HepG2 (cell line): ENCODE results near the gene STX1B. TPM values are rescaled to one million over a fixed set of nuclear protein-coding genes. Genes with fewer than 3 reads are reported as not detected.

Source experiments
- ARHGAP35 ChIP-seq: sonication (generic); formaldehyde crosslinking; IDR thresholded peaks from 2 replicates; pipeline ENCODE4 v1.9.0; 2022; ENCODE audit warnings: mild to moderate bottlenecking, inconsistent platforms, moderate library complexity, missing genetic modification reagents, borderline replicate concordance
- ARNT ChIP-seq: fragments of 450-650 bp; IDR thresholded peaks from 2 replicates; pipeline ENCODE4 v1.6.1; 2017
- CBX2 ChIP-seq, 2 experiments: fragments of 200-600 bp in 1 of 2; sonication (generic); formaldehyde crosslinking in 1 of 2; IDR thresholded peaks; 2 replicates each; pipeline versions ENCODE4 v1.7.0 to v1.8.1; 2018 to 2022; ENCODE audit warnings: low read depth in 2 of 2, low read length in 1 of 2, mild to moderate bottlenecking in 1 of 2, missing genetic modification reagents in 1 of 2
- CHD4 ChIP-seq: fragments of 200-600 bp; sonication (generic); IDR thresholded peaks from 2 replicates; pipeline ENCODE4 v1.7.0; 2017; ENCODE audit warnings: mild to moderate bottlenecking, low read length, borderline replicate concordance
- CREM ChIP-seq, 2 experiments: sonication (generic) in 1 of 2; formaldehyde crosslinking in 1 of 2; IDR thresholded peaks; 2 replicates each; pipeline versions ENCODE4 v1.4.0 to v1.6.1; 2016 to 2020; ENCODE audit warnings: antibody characterized with exemption in 1 of 2, mild to moderate bottlenecking in 1 of 2, missing genetic modification reagents in 1 of 2
- FLYWCH1 ChIP-seq: sonication (generic); formaldehyde crosslinking; IDR thresholded peaks from 2 replicates; pipeline ENCODE4 v1.8.1; 2023; ENCODE audit warnings: mild to moderate bottlenecking, missing genetic modification reagents
- HDAC1 ChIP-seq: sonication (generic); formaldehyde crosslinking; IDR thresholded peaks from 2 replicates; pipeline ENCODE4 v1.5.1; 2020; ENCODE audit warnings: mild to moderate bottlenecking, missing genetic modification reagents
- HNRNPLL ChIP-seq: fragments of 200-400 bp; formaldehyde crosslinking; IDR thresholded peaks from 2 replicates; pipeline ENCODE4 v1.6.1; 2017; ENCODE audit warnings: mild to moderate bottlenecking, low read depth, low read length; ENCODE audit not compliant: poor library complexity, severe bottlenecking
- IRX3 ChIP-seq: sonication (generic); formaldehyde crosslinking; IDR thresholded peaks from 2 replicates; pipeline ENCODE4 v1.8.1; 2023; ENCODE audit warnings: mild to moderate bottlenecking, low read depth, missing genetic modification reagents, borderline replicate concordance
- ISL2 ChIP-seq: sonication (generic); formaldehyde crosslinking; IDR thresholded peaks from 2 replicates; pipeline ENCODE4 v1.5.0; 2020; ENCODE audit warnings: missing genetic modification reagents
- MEIS1 ChIP-seq: sonication (generic); formaldehyde crosslinking; IDR thresholded peaks from 2 replicates; pipeline ENCODE4 v1.9.0; 2021; ENCODE audit warnings: mild to moderate bottlenecking, missing genetic modification reagents, moderate library complexity, borderline replicate concordance
- MXD1 ChIP-seq: sonication (generic); formaldehyde crosslinking; IDR thresholded peaks from 2 replicates; pipeline ENCODE4 v1.4.0; 2020; ENCODE audit warnings: mild to moderate bottlenecking, missing genetic modification reagents
- MXD3 ChIP-seq: IDR thresholded peaks from 2 replicates; pipeline ENCODE4 v1.6.1; 2016; ENCODE audit warnings: mild to moderate bottlenecking, missing biosample characterization, missing genetic modification reagents
- ONECUT2 ChIP-seq: sonication (generic); formaldehyde crosslinking; IDR thresholded peaks from 2 replicates; pipeline ENCODE4 v1.4.0; 2020; ENCODE audit warnings: missing genetic modification reagents
- PAX8 ChIP-seq: sonication (generic); formaldehyde crosslinking; IDR thresholded peaks from 2 replicates; pipeline ENCODE4 v1.8.0; 2022; ENCODE audit warnings: mild to moderate bottlenecking, missing genetic modification reagents, borderline replicate concordance
- PITX1 ChIP-seq: sonication (generic); formaldehyde crosslinking; IDR thresholded peaks from 2 replicates; pipeline ENCODE4 v1.5.1; 2020; ENCODE audit warnings: mild to moderate bottlenecking, missing genetic modification reagents
- SALL1 ChIP-seq: sonication (generic); formaldehyde crosslinking; IDR thresholded peaks from 2 replicates; pipeline ENCODE4 v1.8.0; 2022; ENCODE audit warnings: mild to moderate bottlenecking, missing genetic modification reagents
- SNAPC4 ChIP-seq: sonication (generic); formaldehyde crosslinking; IDR thresholded peaks from 2 replicates; pipeline ENCODE4 v1.4.0; 2020; ENCODE audit warnings: mild to moderate bottlenecking, missing genetic modification reagents
- SP2 ChIP-seq: sonication (generic); formaldehyde crosslinking; IDR thresholded peaks from 2 replicates; pipeline ENCODE4 v1.5.1; 2020; ENCODE audit warnings: mild to moderate bottlenecking, missing genetic modification reagents
- ZNF136 ChIP-seq: sonication (generic); formaldehyde crosslinking; IDR thresholded peaks from 2 replicates; pipeline ENCODE4 v1.8.1; 2022; ENCODE audit warnings: low read depth, mild to moderate bottlenecking, moderate library complexity, missing genetic modification reagents
- ZNF556 ChIP-seq: sonication (generic); formaldehyde crosslinking; IDR thresholded peaks from 2 replicates; pipeline ENCODE4 v1.4.0; 2020; ENCODE audit warnings: mild to moderate bottlenecking, missing genetic modification reagents, borderline replicate concordance
- polyA plus RNA-seq, 8 experiments: library from polyadenylated mRNA; depleted of rRNA in 3 of 8; stranded (reverse) in 7 of 8; unstranded in 1 of 8; fragments of >200 nt; fragmentation: Illumina TruSeq in 4 of 8; extraction: Trizol in 4 of 8; gene quantifications; 2 replicates each; pipeline versions ENCODE4 v1.2.1 to v1.2.3, GENCODE V29; 2011 to 2016; ENCODE audit warnings: low read depth in 4 of 8, missing spikeins in 1 of 8, mixed read lengths in 1 of 8; ENCODE audit not compliant: insufficient read depth in 1 of 8
- total RNA-seq, 5 experiments: library from RNA; depleted of rRNA; stranded (reverse); fragments of >200 nt; fragmentation: Illumina TruSeq; extraction: Trizol; gene quantifications; 2 replicates each; pipeline ENCODE4 v1.2.3, GENCODE V29; 2016; ENCODE audit warnings: low read depth in 1 of 5
- TF ChIP-seq, protein P1 (sequence below): fragments of 450-650 bp; IDR thresholded peaks from 2 replicates; pipeline ENCODE4 v1.6.1; 2017

The STX1B gene
- total and polyA plus RNA-seq, 2 of the 13 experiments (the other 11 are each of a cell fraction or from before 2014, with no cell fraction given) = 2.1 to 3.0 TPM

DNA sequence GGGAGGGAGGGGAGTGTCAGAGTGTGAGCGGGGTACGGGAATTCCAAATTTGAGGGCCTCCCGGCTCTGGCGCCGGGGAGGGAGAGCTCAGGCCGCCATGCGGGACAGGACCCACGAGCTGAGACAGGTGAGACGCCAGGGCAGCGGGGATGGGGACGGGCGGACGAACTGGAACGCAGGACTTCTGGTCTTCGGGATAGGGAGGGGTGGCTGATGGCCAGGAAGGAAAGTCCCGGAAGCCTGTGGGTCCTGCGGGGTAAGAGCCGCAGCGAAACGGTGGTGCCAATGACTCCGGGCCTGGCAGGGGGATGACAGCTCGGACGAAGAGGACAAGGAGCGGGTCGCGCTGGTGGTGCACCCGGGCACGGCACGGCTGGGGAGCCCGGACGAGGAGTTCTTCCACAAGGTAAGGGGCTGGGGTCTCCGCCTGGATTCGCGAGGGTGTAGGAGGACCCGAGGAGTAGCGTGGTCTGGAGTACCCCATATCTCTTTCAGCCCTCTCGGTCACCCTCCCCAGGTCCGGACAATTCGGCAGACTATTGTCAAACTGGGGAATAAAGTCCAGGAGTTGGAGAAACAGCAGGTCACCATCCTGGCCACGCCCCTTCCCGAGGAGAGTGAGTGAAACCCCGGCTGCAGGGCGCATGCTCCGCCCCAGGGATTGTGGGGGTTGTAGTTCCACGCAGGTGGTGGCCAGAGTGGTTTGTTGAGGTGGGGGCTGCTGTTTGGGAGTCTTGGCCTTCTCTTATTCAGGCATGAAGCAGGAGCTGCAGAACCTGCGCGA lies 23.5 kb upstream of the STX1B start (continued):
- TF ChIP-seq CBX2 (IDR thresholded peaks at IDR 0.05; ENCODE audit: low read depth, low read length) (no peak), CBX2 (CRISPR knock-in tag; IDR thresholded peaks at IDR 0.05; ENCODE audit: low read depth) (no peak), MXD3 (CRISPR knock-in tag) (peak; percentile 54; the same call in 1 of the 2 replicates), CHD4 (no peak), HDAC1 (CRISPR knock-in tag) (peak; percentile 74; the same call in 1 of the 2 replicates), MEIS1 (CRISPR knock-in tag) (peak; percentile 15; the same call in 1 of the 2 replicates), IRX3 (CRISPR knock-in tag) (no peak), ZNF136 (peak; percentile 97; the same call in 1 of the 2 replicates), SP2 (CRISPR knock-in tag) (peak; percentile 3; the same call in 1 of the 2 replicates), PAX8 (CRISPR knock-in tag) (no peak), MXD1 (CRISPR knock-in tag) (peak; percentile 15; the same call in 1 of the 2 replicates), SALL1 (CRISPR knock-in tag) (peak; percentile 80), ISL2 (CRISPR knock-in tag) (0 out of 2 replicates have a peak, but pooled peaks have one; percentile 36), ZNF556 (CRISPR knock-in tag) (no peak), ARNT (no peak), ONECUT2 (CRISPR knock-in tag) (no peak), ARHGAP35 (CRISPR knock-in tag) (peak; percentile 77; the same call in 1 of the 2 replicates), SNAPC4 (0 out of 2 replicates have a peak, but pooled peaks have one; percentile 50), FLYWCH1 (CRISPR knock-in tag) (no peak), PITX1 (CRISPR knock-in tag) (peak; percentile 65; the same call in 1 of the 2 replicates), HNRNPLL (no peak), CREM (IDR thresholded peaks at IDR 0.05) (peak; percentile 73; the same call in 1 of the 2 replicates), CREM (CRISPR knock-in tag; IDR thresholded peaks at IDR 0.05) (no peak)
- TF ChIP-seq, protein P1, sequence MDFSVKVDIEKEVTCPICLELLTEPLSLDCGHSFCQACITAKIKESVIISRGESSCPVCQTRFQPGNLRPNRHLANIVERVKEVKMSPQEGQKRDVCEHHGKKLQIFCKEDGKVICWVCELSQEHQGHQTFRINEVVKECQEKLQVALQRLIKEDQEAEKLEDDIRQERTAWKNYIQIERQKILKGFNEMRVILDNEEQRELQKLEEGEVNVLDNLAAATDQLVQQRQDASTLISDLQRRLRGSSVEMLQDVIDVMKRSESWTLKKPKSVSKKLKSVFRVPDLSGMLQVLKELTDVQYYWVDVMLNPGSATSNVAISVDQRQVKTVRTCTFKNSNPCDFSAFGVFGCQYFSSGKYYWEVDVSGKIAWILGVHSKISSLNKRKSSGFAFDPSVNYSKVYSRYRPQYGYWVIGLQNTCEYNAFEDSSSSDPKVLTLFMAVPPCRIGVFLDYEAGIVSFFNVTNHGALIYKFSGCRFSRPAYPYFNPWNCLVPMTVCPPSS = no peak
